HG03135 (cell line): Measurements from ENCODE around the gene PRICKLE4.

Source experiments
- ATAC-seq: cut with Tn5 transposase; IDR thresholded peaks from one replicate; pipeline ENCODE4 v1.9.1; 2021; ENCODE audit warnings: mild to moderate bottlenecking, moderate library complexity; ENCODE audit not compliant: unreplicated experiment

PRICKLE4 gene

GRCh38 chr6:41769376-41769775, 11.2 kb upstream of the PRICKLE4 start:
- ATAC-seq: no peak

GRCh38 chr6:41770381-41771057, 10.1 kb upstream of the PRICKLE4 start:
- no peak for ATAC-seq

DNA sequence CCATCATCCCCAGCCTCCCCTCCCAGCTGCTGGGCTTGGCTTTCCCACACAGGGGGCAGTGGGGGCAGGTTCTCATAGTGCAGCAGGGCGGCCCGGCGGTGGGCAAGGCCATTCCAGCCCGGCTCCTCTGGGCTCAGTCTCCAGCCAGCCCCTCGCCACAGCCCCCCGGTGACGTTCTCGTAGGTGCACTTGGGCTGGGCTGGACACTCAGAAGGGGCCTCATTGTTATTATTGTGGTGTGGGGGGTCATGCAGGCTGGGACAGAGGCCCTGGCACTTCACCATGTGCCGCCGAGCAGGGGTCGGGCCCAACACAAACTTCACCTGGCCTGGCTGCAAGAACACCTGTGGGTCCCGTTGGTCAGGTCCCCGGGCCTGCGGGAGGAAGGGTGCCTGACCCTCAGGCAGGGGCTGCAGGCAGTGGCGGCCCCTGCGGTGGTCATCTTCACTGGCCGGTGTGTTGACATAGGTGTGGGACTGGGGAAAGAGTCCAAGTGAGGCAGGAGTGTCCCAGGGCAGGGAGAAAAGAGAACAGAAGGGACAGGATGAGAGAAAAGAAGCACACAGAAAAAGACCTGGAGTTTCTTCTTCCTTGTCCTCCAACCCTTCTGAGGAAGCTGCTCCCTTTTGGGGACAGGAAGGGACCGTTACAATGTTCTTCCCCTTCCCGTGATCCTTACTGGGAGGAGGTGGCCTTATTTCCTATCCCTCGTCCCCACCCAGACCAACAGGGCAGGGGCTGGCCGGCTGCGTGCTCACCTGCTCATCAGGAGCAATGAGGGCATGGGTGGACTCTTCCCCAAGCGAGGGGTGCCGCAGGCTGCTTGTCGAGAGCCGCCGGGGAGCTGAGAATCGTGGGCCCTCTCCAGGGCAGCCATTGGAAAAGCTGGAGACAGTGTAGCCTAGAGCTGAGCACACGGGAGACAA, 9.3 kb upstream of the PRICKLE4 start:
- ATAC-seq: no peak

- ATAC-seq: no peak
Observed at GRCh38 chr6:41774841-41775240, 5.7 kb upstream of the PRICKLE4 start.

DNA sequence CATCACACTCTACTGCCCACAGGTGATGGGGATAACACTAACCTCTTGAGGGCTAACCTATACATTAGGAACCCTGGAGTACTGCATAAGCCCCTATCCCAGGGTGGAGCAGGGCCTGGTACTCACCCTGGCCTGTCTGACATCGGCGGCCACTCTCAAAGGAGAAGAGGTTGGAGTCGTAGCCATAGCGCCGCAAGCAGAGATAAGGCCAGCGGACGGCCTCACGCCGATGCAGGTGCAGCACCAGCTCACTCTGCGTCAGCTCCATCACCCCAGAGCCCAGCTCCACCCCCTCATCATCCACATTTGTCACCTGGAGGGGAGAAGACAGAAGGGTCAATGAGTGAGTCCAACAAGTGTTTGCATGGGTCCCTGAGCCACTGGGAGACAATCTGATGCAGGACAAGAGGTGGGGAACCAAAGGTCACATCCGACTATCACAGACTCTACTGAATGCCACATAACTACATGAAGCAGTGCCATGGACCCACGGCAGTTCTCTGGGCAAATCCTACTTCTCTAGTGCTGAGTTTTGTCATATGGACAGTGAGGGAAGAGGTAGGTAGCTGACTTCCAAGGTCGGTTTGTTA, 5.2 kb upstream of the PRICKLE4 start:
- ATAC-seq: no peak

DNA sequence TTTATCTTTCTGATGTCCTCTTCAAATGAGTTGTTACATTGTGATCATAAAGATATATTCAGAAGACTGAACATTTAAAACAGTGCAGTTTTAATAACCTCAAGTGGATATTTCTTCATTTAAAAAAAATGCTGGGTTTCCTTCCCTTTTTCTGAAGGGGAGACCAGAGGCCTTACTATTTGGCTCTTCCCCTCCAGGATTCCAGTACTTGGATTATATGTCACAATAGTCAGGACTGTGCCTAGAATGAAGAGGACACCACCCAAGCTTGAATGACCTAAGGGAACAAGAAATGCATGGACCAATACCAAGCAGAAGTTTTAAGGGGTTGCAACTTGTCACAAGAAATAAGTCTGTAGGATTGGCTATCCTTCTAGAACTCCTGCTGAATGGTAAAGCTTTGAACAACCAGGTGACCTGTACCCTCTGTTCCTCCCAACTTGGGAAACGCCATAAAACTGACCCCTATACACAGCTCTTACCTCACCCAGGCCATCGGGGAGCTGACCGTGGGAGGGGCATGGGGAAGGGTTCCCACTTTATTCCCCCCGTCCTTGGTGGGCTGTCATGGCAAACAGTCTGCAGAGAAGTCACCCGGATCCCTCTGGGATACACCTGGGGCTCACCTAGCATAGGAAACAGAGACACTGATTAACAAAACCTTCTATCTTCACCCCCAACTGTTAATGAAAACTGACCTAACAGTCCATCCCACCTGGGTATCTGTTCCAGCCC, 2.9 kb upstream of the PRICKLE4 start:
- ATAC-seq: no peak

GRCh38 chr6:41778895-41779294, 1.7 kb upstream of the PRICKLE4 start:
- ATAC-seq: no peak

DNA sequence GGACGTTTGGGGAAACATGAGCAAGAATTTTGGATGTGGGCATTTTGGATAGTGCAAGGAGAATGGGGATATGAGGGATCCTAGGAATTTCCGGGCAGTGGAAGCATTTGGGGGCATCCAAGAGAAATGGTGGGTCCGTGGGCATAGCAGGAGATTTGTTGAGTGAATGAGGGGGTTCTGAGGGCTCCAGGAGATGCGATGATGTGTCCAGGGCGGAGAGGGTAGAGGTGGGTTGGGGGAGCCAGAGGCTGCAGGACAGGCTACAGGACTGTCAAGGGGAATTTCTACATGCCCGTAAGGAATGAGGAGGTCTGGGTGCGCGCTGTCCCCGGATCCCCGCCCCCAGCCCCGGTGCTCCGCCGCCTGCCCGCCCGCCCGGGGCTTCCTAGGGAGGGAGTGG, 1.2 kb upstream of the PRICKLE4 start:
- ATAC-seq: peak; percentile 5

DNA sequence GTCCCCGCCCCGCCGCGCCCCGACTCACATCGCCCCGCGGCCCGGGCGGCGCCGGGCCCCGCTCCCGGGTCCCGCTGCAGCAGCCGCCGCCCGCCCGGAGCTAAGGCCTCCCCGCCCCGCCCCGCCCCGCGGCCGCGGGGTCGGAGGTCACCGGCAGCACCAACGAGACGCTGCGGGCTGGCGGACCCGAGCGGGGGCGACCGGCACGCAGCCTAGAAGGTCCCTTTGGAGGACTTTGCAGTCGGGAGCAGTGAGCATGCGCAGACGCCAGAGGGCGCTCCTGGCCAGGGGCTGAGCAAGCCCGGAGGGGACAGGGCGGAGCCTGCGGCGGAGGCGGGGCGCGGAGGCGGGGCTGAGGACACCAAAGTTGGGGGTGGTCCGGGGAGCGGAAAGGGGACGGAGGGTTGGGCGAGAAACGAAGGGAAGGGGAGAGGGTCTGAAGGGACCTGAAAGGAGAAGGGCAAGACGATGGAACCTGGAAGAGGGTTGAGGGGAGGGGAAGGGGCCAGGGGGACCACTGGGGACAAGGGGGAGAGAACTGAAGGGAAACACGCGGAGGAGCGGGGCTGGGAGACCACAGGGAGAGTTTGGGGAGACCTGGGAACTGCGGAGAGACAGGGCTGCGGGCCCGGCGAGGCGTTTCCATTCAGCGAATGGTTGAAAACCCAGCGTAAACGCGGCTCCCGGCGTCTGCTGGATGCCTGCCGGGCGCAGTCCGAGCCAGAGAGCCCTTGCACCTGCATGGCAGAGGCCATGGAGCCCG, 613 bp upstream of the PRICKLE4 start, which contains the start of gene FRS3:
Gene FRS3, minus strand, starts transcription at position 113 of the 763 bp plus-strand sequence. CDS start 2,913 bp downstream, outside the sequence.
- ATAC-seq: peak; percentile 90

GRCh38 chr6:41781366-41781730, 766 bp downstream of the PRICKLE4 start:
- no peak for ATAC-seq

DNA sequence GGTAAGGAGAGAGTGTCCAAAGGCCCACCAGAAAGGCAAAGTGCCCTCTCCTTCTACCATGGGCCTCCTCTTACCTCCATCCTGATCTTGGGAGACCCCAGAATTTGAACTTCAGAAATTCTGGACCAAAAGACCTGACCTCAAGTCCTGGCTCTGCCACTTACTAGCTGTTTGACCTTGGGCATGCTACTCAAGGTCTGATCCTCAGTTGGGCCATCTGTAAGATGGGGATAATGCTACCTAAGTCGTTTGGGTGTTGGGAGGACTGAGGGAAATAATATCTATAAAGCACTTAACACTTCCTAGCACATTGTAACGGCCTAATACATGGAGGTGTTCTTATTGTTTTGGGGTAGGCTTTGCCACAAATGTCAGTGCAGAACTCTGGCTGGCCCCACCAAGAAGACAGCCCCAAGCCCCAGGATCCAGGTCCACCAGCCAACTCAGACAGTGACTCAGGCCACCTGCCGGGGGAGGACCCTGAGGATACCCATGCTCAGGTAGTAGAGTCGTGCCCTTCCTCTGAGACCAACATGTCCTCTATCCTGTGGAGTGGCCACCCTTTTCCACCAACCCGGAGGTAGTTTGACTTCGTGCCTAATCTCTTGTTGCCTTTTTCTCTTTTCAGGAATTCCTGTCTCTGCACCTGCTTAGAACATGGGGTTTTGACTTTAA, 2.7 kb downstream of the PRICKLE4 start:
- no peak for ATAC-seq

DNA sequence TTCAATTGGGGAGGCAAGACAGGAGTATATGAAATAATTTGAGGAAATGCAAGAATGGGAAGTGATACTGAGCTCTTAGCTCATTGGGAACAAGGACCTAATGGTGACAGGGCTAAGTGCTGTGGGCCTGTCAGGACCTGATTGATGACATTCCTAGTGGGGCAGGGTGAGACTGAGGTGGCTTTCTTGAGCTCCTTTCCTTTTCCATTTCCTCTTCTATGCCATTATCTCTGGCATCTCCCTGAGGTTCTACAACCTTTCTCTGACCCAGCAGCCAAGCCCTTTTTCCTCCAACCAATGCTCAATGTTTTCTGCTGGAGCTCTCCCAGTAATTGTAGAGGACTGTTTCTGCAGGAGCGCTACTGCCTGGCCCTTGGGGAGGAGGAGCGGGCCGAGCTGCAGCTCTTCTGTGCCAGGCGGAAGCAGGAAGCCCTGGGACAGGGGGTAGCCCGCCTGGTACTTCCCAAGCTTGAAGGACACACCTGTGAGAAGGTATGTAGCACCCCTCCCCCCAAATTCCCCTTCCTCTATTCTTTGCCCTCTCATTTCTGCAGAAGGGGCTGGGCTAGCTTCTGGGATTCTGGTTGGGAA, 4.1 kb downstream of the PRICKLE4 start:
- ATAC-seq: no peak

- no peak for ATAC-seq
Observed at GRCh38 chr6:41785254-41785653, 4.7 kb downstream of the PRICKLE4 start.

- no peak for ATAC-seq
Observed at GRCh38 chr6:41785689-41786450, 5.3 kb downstream of the PRICKLE4 start.

GRCh38 chr6:41786451-41787218, 6.1 kb downstream of the PRICKLE4 start:
- peak; percentile 52 for ATAC-seq

- ATAC-seq: peak; percentile 76
Observed at GRCh38 chr6:41787219-41787917, 6.8 kb downstream of the PRICKLE4 start, which contains the start of gene TOMM6. TOMM6 (plus strand) TSS chr6:41787694; CDS start chr6:41787698, 4 bp downstream.

- no peak for ATAC-seq
Observed at GRCh38 chr6:41789390-41789724, 8.8 kb downstream of the PRICKLE4 start.
